HG03066 (cell line): ENCODE measurements around the gene TMF1.

Source experiments
- ATAC-seq: cut with Tn5 transposase; IDR thresholded peaks from one replicate; pipeline ENCODE4 v1.9.1; 2021; ENCODE audit warnings: low read depth; ENCODE audit not compliant: unreplicated experiment

Gene TMF1

DNA sequence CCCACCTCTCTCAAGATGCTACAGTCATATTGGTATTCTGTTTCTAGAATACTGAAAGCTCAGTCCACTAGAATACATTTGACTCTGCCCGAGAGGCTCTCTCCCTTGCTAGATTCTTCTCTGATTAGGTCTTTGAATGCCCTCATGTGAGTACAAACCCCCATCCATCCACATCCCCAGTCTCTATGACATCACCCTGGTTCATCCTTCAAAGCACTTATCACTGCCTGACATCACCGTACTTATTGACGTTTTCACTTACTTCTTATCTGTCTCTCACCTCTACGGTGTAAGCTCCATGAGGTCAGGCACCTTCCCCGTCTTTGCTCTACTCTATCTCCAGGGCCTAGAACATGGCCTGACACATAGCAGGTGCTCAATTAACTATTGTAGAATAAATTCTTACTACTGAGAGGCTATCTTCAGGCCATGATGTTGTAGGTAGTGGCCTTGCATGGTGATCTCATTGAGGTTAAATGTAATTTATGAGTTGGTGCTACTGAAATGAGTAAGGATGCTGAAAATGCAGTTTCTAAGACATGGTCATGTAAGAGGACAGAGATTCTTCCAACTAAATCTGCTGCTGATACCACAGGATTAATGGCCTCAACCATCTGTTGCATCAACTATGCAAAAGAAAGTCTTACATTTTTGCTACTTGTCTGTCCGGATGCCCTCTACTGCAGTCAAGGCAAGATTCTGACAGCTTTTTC is 65.5 kb downstream of the TMF1 start:
- ATAC-seq, result no peak

- no peak for ATAC-seq
Measured at GRCh38 chr3:68985146-68985790, 66.9 kb downstream of the TMF1 start.

- ATAC-seq, result no peak
Measured at GRCh38 chr3:68984011-68984530, 68.1 kb downstream of the TMF1 start.

GRCh38 chr3:68977486-68978167 is 74.5 kb downstream of the TMF1 start:
- no peak for ATAC-seq

DNA sequence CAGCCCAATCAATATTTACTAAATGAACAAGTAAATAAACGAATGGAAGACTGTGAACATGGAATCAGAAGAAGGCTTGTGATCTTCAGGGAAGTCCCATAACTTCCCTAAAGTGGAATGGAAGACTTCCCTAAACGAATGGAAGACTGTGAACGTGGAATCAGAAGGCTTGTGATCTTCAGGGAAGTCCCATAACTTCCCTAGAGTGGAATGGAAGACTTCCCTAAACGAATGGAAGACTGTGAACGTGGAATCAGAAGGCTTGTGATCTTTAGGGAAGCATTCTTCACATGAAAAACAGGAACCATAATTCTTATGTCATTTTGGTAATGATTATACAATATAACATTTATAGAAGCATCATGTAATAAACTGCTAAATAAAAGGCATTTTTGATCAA is 77.4 kb downstream of the TMF1 start:
- ATAC-seq, result no peak

DNA sequence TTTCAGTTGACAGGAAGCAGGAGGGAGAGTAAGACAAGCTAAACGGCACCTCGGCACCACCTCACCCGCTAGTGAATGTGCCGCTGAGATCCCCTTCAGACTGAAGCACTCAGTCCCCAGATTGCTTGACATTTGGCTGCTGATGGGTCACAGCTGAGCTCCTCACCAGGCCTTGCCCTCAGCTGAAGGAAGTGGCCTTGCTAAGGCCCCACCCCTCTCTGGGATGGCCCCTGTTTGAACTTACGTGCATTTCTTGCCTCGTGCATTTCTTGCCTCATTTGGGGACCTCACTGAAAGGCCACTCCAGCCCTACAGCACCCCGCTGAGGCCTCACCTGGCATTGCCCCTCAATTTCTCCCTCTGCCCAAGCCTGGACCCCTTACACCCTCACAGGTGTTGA is 78.5 kb downstream of the TMF1 start:
- no peak for ATAC-seq

GRCh38 chr3:68972358-68972979 is 79.7 kb downstream of the TMF1 start:
- no peak for ATAC-seq
